Suprapubic skin (tissue), 4 donors: Measurements from ENCODE around the gene LHFPL5.

Experiments used
- CTCF ChIP-seq, 2 donors: fragments of 200-600 bp in 1 of 2; fragments of 450-650 bp in 1 of 2; sonication (generic) in 1 of 2; IDR thresholded peaks; one replicate each; pipeline ENCODE4 v1.5.1; 2016 to 2019; ENCODE audit warnings: antibody characterized with exemption in 2 of 2, mild to moderate bottlenecking in 1 of 2, moderate library complexity in 1 of 2
- EP300 ChIP-seq: sonication (generic); formaldehyde crosslinking; IDR thresholded peaks from one replicate; pipeline ENCODE4 v1.6.1; 2017; ENCODE audit warnings: antibody characterized with exemption
- POLR2A ChIP-seq, 2 donors: fragments of 450-650 bp; IDR thresholded peaks; one replicate each; pipeline ENCODE4 v1.6.1; 2017; ENCODE audit warnings: antibody characterized with exemption in 2 of 2, mild to moderate bottlenecking in 2 of 2, moderate library complexity in 2 of 2
- POLR2AphosphoS5 ChIP-seq, 3 donors: sonication (generic); formaldehyde crosslinking; IDR thresholded peaks; one replicate each; pipeline ENCODE4 v1.6.1; 2017; ENCODE audit warnings: antibody characterized with exemption in 3 of 3

GRCh38 chr6:35778437-35778836 is 26.7 kb upstream of the LHFPL5 start:
- no peak for TF ChIP-seq CTCF (IDR thresholded peaks at IDR 0.05)
- TF ChIP-seq EP300 = no peak
- no peak for TF ChIP-seq POLR2A (IDR thresholded peaks at IDR 0.05)
- no peak for TF ChIP-seq POLR2AphosphoS5 (IDR thresholded peaks at IDR 0.05)
